Activated T-cell treated with anti-CD3 and anti-CD28 coated beads for 48 hours (primary cell): Measurements from ENCODE around the gene LHX4.

Source experiments
- DNase-seq: peaks from one replicate; pipeline ENCODE4 v3.0.0-alpha.2; 2020; ENCODE audit warnings: low read depth

LHX4 gene

GRCh38 chr1:180243517-180244221 lies 13.6 kb downstream of the LHX4 start:
- DNase-seq = no peak

- no peak for DNase-seq
Observed at GRCh38 chr1:180244840-180245239, 14.8 kb downstream of the LHX4 start.

- no peak for DNase-seq
Observed at GRCh38 chr1:180246579-180246978, 16.5 kb downstream of the LHX4 start.

- no peak for DNase-seq
Observed at GRCh38 chr1:180247061-180247460, 17.0 kb downstream of the LHX4 start.

GRCh38 chr1:180247580-180247979 lies 17.5 kb downstream of the LHX4 start:
- no peak for DNase-seq

- DNase-seq = no peak
Observed at GRCh38 chr1:180248176-180248575, 18.1 kb downstream of the LHX4 start.

- DNase-seq = no peak
Observed at GRCh38 chr1:180248731-180249681, 18.9 kb downstream of the LHX4 start.

GRCh38 chr1:180249725-180250498 lies 19.8 kb downstream of the LHX4 start:
- no peak for DNase-seq

- DNase-seq = no peak
Observed at GRCh38 chr1:180250499-180250770, 20.4 kb downstream of the LHX4 start.

- no peak for DNase-seq
Observed at GRCh38 chr1:180250883-180251509, 20.9 kb downstream of the LHX4 start.

GRCh38 chr1:180251526-180252305 lies 21.7 kb downstream of the LHX4 start:
- DNase-seq = no peak

GRCh38 chr1:180252638-180253536 lies 22.8 kb downstream of the LHX4 start:
- peak; percentile 64 for DNase-seq

GRCh38 chr1:180253585-180254495 lies 23.8 kb downstream of the LHX4 start:
- DNase-seq = no peak

- no peak for DNase-seq
Observed at GRCh38 chr1:180254496-180254819, 24.4 kb downstream of the LHX4 start.

- DNase-seq = no peak
Observed at GRCh38 chr1:180254854-180255253, 24.8 kb downstream of the LHX4 start.

- DNase-seq = no peak
Observed at GRCh38 chr1:180255536-180256340, 25.7 kb downstream of the LHX4 start.

- no peak for DNase-seq
Observed at GRCh38 chr1:180256341-180257027, 26.4 kb downstream of the LHX4 start.

- DNase-seq = no peak
Observed at GRCh38 chr1:180257028-180257386, 26.9 kb downstream of the LHX4 start.
